Measurements from ENCODE around the gene C1orf21. TPM values are rescaled to one million over a fixed set of nuclear protein-coding genes. Genes with fewer than 3 reads are reported as not detected.

C1orf21 gene
- total and polyA plus RNA-seq, 2 of the 4 experiments (the other 2 are of a cell fraction) = 6.4 to 9.9 TPM

DNA sequence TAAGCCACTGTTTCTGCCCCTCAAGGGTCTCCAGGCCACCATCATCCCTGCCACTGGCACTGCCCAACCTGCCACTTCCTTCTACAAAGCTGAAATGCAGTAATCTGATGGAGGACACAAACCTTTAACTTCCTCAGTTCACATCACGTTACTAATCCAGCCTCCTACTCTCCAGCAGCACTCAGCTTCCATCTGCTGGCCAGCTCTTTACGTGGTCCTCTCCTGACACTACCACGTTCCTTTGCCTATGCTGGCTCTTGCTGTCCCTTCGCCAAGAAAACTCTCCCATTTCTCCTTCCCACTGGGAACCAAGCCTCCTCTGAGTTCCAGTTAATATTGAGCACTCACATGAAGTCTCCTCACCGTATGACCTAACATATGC is 243.8 kb downstream of the C1orf21 start:
- no peaks in the 10 kb centered on the region for H3K79me1 ChIP-seq (ENCODE audit: low read depth in 1 of 2, low read length in 2 of 2)
- no peak overlapping the region for H3K23ac ChIP-seq (ENCODE audit: low read depth, low read length)
- no peak overlapping the region for H2BK20ac ChIP-seq (ENCODE audit: low read depth, low read length)
- TF ChIP-seq POLR2A (IDR thresholded peaks at IDR 0.05; ENCODE audit: low read depth, low read length) (no peak), RCOR1 (IDR thresholded peaks at IDR 0.05; ENCODE audit: insufficient replicate concordance, low read length) (no peak), SMC3 (IDR thresholded peaks at IDR 0.05; ENCODE audit: low read depth, low read length) (no peak), CEBPB (IDR thresholded peaks at IDR 0.05; ENCODE audit: low read depth, low read length) (no peak), RAD21 (IDR thresholded peaks at IDR 0.05; ENCODE audit: low read length) (no peak), MXI1 (IDR thresholded peaks at IDR 0.05; ENCODE audit: borderline replicate concordance, low read depth, low read length) (no peak), CHD1 (IDR thresholded peaks at IDR 0.05; ENCODE audit: low read depth, low read length) (no peak), RFX5 (IDR thresholded peaks at IDR 0.05; ENCODE audit: low read depth, low read length) (no peak), MAZ (IDR thresholded peaks at IDR 0.05; ENCODE audit: borderline replicate concordance, low read depth, low read length) (no peak)
- WGBS, 2 experiments (ENCODE audit: extremely low coverage in 2 of 2, insufficient read length in 1 of 2) = 76% methylated on average over 4 of the region's 5 CpGs; no CpG with 5 or more reads in 1 of the 2 experiments
- CTCF ChIA-PET = no interaction called here
- H2AFZ ChIP-seq (replicated peaks; ENCODE audit: low read length, poor library complexity) = no peak overlapping the region
- H4K5ac ChIP-seq (ENCODE audit: low read depth, low read length) = no peak overlapping the region
- dilution Hi-C loops (cut with HindIII; ENCODE audit: low sequenced_read_pairs, unreplicated experiment) = no loop called here
- no peaks in the 10 kb centered on the region for H4K20me1 ChIP-seq (ENCODE audit: insufficient read depth, low read length)
- H3K36me3 ChIP-seq (ENCODE audit: control insufficient read depth, insufficient read depth, low read length) = no peaks in the 10 kb centered on the region
- H3K56ac ChIP-seq (ENCODE audit: extremely low read depth, insufficient read depth, low read length) = no peak overlapping the region
- ATAC-seq (ENCODE audit: low read depth) = no peak
- no peak overlapping the region for H3K4ac ChIP-seq (ENCODE audit: low read depth, low read length)
- no peak overlapping the region for H3K14ac ChIP-seq (replicated peaks; ENCODE audit: low read depth, low read length)
- no peak overlapping the region for H3K4me2 ChIP-seq (ENCODE audit: low read depth, low read length)
- H3K9me1 ChIP-seq (ENCODE audit: insufficient read depth, low read length) = no peaks in the 10 kb centered on the region
- no peaks in the 10 kb centered on the region for H3K9me3 ChIP-seq (ENCODE audit: control insufficient read depth, insufficient read depth, low read length)
- H2BK120ac ChIP-seq (ENCODE audit: low read depth, low read length) = no peak overlapping the region
- H3K27ac ChIP-seq (ENCODE audit: insufficient read depth, low read length) = no peak overlapping the region
- POLR2A ChIA-PET (ENCODE audit: unreplicated experiment) = no interaction called here
- H2AK5ac ChIP-seq (ENCODE audit: low read depth, low read length) = no peak overlapping the region
- no peak overlapping the region for H4K8ac ChIP-seq (ENCODE audit: low read depth in 2 of 2, low read length in 2 of 2)
- no TSS peak for BruUV-seq (replicated peaks)
- in situ Hi-C loops (cut with MboI; ENCODE audit: low sequenced_read_pairs) = no loop called here
- H2BK5ac ChIP-seq (ENCODE audit: low read depth, low read length, poor library complexity, severe bottlenecking) = no peak overlapping the region
- H4K91ac ChIP-seq (ENCODE audit: insufficient read depth, low read depth, low read length) = no peak overlapping the region
- H3K4me1 ChIP-seq (ENCODE audit: control insufficient read depth, insufficient read depth, low read length) = no peaks in the 10 kb centered on the region
- H2AK9ac ChIP-seq (replicated peaks; ENCODE audit: low read depth, low read length, poor library complexity) = no peak overlapping the region
- no peak overlapping the region for H2BK15ac ChIP-seq (ENCODE audit: low read depth, low read length)
- H3K4me3 ChIP-seq (ENCODE audit: insufficient read depth, low read depth, low read length) = no peak overlapping the region
- no peaks in the 10 kb centered on the region; the same call in 1 of the 2 replicates for H3K27me3 ChIP-seq (ENCODE audit: control insufficient read depth, insufficient read depth, low read length)
- H3K18ac ChIP-seq (ENCODE audit: low read depth, low read length) = no peak overlapping the region
- H3K9ac ChIP-seq (ENCODE audit: low read depth, low read length) = no peak overlapping the region
- DNase-seq = no peak
- intact Hi-C loops (cut with micrococcal nuclease) = no loop called here
